Endothelial cell of umbilical vein (primary cell): Measurements from ENCODE around the gene SPDYE17. TPM values are rescaled to one million over a fixed set of nuclear protein-coding genes. Genes with fewer than 3 reads are reported as not detected.
"Not testable (repeated sequence)": the region's sequence is repeated elsewhere in the genome, so short reads cannot be mapped to it uniquely, and the experiment has no call there.

Experiments
- BruUV-seq: library from RNA; stranded (reverse); fragments of 400-500 nt; replicated peaks from 2 replicates; lab custom pipeline; 2021; lab: Mats Ljungman, UMichigan
- CTCF ChIA-PET: fragments of 300-600, 350-600 bp; sonication (Branson Sonifier 250); formaldehyde crosslinking; loops from one replicate; lab custom pipeline; 2021; ENCODE audit warnings: antibody characterized with exemption, inconsistent platforms; lab: Charles Lee
- POLR2A ChIA-PET: fragments of 300-600, 350-600 bp; sonication (Branson Sonifier 250); formaldehyde crosslinking; loops from one replicate; lab custom pipeline; 2021; ENCODE audit warnings: antibody characterized with exemption, inconsistent platforms; lab: Charles Lee
- DNase-seq: peaks from one replicate; pipeline ENCODE4 v3.0.0-alpha.2; 2011; ENCODE audit warnings: low read depth, low spot score
- FAIRE-seq: peaks from 2 replicates; lab custom pipeline; 2011; peaks lifted over from hg19 to GRCh38; lab: Jason Lieb, UNC
- H2AFZ ChIP-seq: 2 replicates; pipeline ENCODE4 v1.6.0; 2012; ENCODE audit warnings: low read depth, low read length, control low read depth, inconsistent platforms
- H3K27ac ChIP-seq: 2 replicates; pipeline ENCODE4 v1.5.1; 2011; ENCODE audit warnings: low read depth, mild to moderate bottlenecking, control low read depth, low read length, moderate library complexity; ENCODE audit not compliant: insufficient read depth
- H3K27me3 ChIP-seq, 2 experiments: 2 replicates each; pipeline versions ENCODE4 v1.6.0 to v1.6.1; 2011; ENCODE audit warnings: low read length in 2 of 2, mixed read lengths in 1 of 2; ENCODE audit not compliant: control insufficient read depth in 2 of 2, insufficient read depth in 2 of 2
- H3K36me3 ChIP-seq, 2 experiments: 2 replicates in 1 of 2; 3 replicates in 1 of 2; pipeline ENCODE4 v1.5.1; 2011; ENCODE audit warnings: low read length in 2 of 2, mild to moderate bottlenecking in 1 of 2, moderate library complexity in 1 of 2; ENCODE audit not compliant: control insufficient read depth in 2 of 2, insufficient read depth in 2 of 2; ENCODE audit errors: extremely low read depth in 1 of 2
- H3K4me1 ChIP-seq: 3 replicates; pipeline ENCODE4 v1.5.1; 2011; ENCODE audit warnings: mild to moderate bottlenecking, low read length; ENCODE audit not compliant: control insufficient read depth, insufficient read depth; ENCODE audit errors: extremely low read depth
- H3K4me2 ChIP-seq: 2 replicates; pipeline ENCODE4 v1.6.1; 2011; ENCODE audit warnings: low read length, control low read depth, mixed read lengths; ENCODE audit not compliant: insufficient read depth
- H3K4me3 ChIP-seq, 3 experiments: fragments of 200-600 bp in 1 of 3; sonication (generic), shearing (Covaris generic) in 1 of 3; replicated peaks in 1 of 3; 2 replicates each; pipeline ENCODE4 v1.5.1; 2011 to 2016; ENCODE audit warnings: control low read depth in 3 of 3, low read length in 3 of 3, mild to moderate bottlenecking in 2 of 3, inconsistent platforms in 1 of 3, low read depth in 1 of 3, moderate library complexity in 1 of 3; ENCODE audit not compliant: insufficient read depth in 1 of 3
- H3K79me2 ChIP-seq: 2 replicates; pipeline ENCODE4 v1.6.0; 2012; ENCODE audit warnings: low read length, inconsistent platforms; ENCODE audit not compliant: control insufficient read depth, insufficient read depth
- H3K9ac ChIP-seq: replicated peaks from 2 replicates; pipeline ENCODE3; 2011; ENCODE audit warnings: low read length, control low read depth; ENCODE audit not compliant: insufficient read depth; ENCODE audit errors: extremely low read depth
- H3K9me1 ChIP-seq: replicated peaks from 3 replicates; pipeline ENCODE4 v1.6.0; 2011; ENCODE audit warnings: mild to moderate bottlenecking, low read length; ENCODE audit not compliant: control insufficient read depth, insufficient read depth; ENCODE audit errors: extremely low read depth
- H3K9me3 ChIP-seq: replicated peaks from 2 replicates; pipeline ENCODE4 v1.5.1; 2012; ENCODE audit warnings: low read length, inconsistent platforms; ENCODE audit not compliant: control insufficient read depth, insufficient read depth
- H4K20me1 ChIP-seq: replicated peaks from 2 replicates; pipeline ENCODE3; 2011; ENCODE audit warnings: mild to moderate bottlenecking, low read length; ENCODE audit not compliant: control insufficient read depth, insufficient read depth; ENCODE audit errors: extremely low read depth
- dilution Hi-C: fragments of 300-500 bp; cut with MboI; formaldehyde crosslinking; loops from one replicate; pipeline ENCODE4 v1.15.0; 2019; ENCODE audit warnings: low sequenced_read_pairs; ENCODE audit not compliant: extremely low pct_ligation_motif_present
- intact Hi-C: fragments of 100-400 bp; cut with micrococcal nuclease; formaldehyde crosslinking; loops from one replicate; pipeline ENCODE4 v1.10.0; 2022
- polyA plus RNA-seq, 4 experiments: library from polyadenylated mRNA; depleted of rRNA in 3 of 4; stranded (reverse) in 3 of 4; unstranded in 1 of 4; fragments of >200 nt; gene quantifications; 2 replicates each; pipeline versions ENCODE4 v1.2.1 to v1.2.3, GENCODE V29; 2011 to 2012; ENCODE audit warnings: missing spikeins in 1 of 4
- total RNA-seq: library from RNA; stranded (reverse); gene quantifications from 2 replicates; pipeline ENCODE4 v1.2.3, GENCODE V29; 2021

The SPDYE17 gene
- total and polyA plus RNA-seq, 2 donors (not counting 3 experiments of a cell fraction or from before 2014, with no cell fraction given) = not detected

DNA sequence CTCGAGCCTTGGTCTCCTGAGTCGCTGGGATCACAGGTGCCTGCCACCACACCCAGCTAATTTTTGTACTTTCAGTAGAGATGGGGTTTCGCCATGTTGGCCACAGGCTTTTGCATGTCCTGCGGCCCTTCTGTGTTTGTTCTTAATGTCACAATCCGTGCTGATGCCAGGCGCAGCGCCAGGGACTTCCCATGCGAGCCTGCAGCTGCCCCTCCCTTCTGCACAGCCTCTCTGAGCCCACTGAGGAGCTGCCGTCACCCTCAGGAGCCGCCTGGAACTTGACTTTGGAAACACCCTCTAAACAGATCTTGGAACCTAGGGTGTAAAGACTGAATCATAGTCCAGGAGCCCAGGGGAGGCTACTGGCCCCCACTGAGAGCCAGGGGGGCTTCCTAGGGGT lies 24.2 kb downstream of the SPDYE17 start:
- H2AFZ ChIP-seq, H3K4me1 ChIP-seq, intact Hi-C loops, CTCF ChIA-PET, FAIRE-seq, H3K79me2 ChIP-seq, H3K36me3 ChIP-seq, H3K27ac ChIP-seq, H3K9ac ChIP-seq, BruUV-seq, H4K20me1 ChIP-seq, POLR2A ChIA-PET, H3K27me3 ChIP-seq, DNase-seq, H3K4me2 ChIP-seq, H3K9me1 ChIP-seq, dilution Hi-C loops, H3K4me3 ChIP-seq, H3K9me3 ChIP-seq: not testable (repeated sequence)

DNA sequence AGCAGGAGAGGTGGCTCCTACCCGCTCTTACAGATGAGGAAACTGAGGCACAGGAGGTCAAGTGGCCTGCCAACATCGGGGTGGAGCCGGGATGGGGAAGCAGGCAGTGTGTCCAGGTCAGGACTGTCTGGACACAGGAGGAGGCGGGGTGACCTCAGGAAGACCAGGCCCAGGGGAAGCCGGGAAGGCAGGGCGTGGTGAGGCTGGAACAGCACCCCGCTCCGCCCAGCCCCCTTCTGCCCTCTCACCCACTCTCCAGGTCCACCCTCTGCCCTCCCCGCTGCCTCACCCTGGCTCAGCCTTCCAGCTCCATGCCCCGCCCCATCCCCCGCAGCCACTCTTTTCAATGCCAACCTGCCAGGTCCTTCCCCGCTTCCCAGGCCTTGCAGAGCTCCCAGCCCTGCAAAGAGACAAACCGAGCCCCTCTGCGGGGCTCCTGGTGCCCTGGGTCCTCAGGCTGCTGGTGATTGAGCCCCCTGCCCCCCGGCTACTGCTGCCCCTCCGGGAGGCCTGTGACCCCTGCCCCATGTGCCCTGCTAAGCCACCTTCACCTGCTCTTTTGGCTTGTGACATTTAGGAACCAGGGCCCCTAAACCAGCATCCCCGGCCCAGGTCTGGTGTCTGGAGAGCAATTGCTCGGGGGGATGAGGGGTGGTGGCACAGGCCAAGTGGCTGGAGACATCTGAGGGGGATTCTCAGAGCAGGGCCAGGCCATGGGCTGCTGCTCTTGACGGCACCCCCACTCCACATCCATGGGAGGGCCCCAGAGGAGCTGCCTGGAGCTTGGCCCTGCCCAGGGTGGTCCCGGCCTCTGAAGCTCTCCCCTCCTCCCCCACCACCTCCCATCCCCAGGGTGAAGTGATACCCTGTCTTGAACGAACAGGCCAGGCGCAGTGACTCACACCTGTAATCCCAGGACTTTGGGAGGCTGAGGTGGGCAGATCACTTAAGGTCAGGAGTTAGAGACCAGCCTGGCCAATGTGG lies 25.7 kb downstream of the SPDYE17 start:
- FAIRE-seq, H3K9me3 ChIP-seq, dilution Hi-C loops, BruUV-seq, H2AFZ ChIP-seq, POLR2A ChIA-PET, DNase-seq, H3K9me1 ChIP-seq, H3K4me1 ChIP-seq, H3K9ac ChIP-seq, H4K20me1 ChIP-seq, H3K27me3 ChIP-seq, intact Hi-C loops, H3K79me2 ChIP-seq, H3K27ac ChIP-seq, H3K36me3 ChIP-seq, CTCF ChIA-PET, H3K4me2 ChIP-seq, H3K4me3 ChIP-seq: not testable (repeated sequence)

DNA sequence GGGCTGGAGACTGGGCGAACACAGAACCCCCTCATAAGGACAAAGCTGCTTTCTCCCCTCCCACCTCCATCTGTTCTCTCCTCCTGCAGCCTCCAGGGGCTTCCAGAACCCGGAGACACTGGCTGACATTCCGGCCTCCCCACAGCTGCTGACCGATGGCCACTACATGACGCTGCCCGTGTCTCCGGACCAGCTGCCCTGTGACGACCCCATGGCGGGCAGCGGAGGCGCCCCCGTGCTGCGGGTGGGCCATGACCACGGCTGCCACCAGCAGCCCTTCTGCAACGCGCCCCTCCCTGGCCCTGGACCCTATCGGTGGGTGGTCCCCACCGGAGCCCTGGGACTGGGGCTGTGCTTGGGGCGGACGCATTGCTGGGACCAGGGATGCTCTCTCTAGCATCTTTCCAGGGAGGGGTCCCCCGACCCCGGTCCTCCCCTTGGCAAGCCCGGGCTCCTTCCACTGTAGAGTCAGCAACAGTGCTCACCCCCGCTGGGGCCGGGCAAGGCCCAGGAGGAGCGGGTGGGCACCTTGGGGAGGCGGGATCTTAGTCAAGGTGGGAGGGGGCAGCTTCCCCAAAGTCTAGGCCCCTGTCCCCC lies 26.6 kb downstream of the SPDYE17 start:
- H3K9me1 ChIP-seq, H2AFZ ChIP-seq, H3K27ac ChIP-seq, H3K4me2 ChIP-seq, DNase-seq, H3K36me3 ChIP-seq, CTCF ChIA-PET, H3K9me3 ChIP-seq, BruUV-seq, H3K9ac ChIP-seq, dilution Hi-C loops, H3K79me2 ChIP-seq, FAIRE-seq, intact Hi-C loops, H3K4me1 ChIP-seq, POLR2A ChIA-PET, H4K20me1 ChIP-seq, H3K27me3 ChIP-seq, H3K4me3 ChIP-seq: not testable (repeated sequence)

DNA sequence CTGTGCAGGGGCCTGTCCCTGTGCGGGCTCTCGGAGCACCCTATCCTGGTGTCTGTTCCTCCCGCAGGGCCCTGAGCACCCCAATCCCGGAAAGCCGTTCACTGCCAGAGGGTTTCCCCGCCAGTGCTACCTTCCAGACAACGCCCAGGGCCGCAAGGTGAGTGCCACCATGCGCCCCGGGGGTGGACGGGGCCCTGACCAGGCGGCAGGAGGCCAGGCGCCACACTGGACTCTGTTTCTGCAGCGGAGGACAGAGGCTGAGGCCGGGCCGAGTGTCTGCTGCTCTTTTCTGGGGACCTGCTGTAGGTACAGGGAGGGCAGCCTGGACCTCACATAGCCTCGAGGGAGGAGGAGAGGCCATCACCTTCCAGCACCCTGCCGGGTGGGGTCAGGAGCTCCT lies 28.0 kb downstream of the SPDYE17 start:
- H2AFZ ChIP-seq, H3K4me2 ChIP-seq, H3K36me3 ChIP-seq, H3K79me2 ChIP-seq, H3K4me3 ChIP-seq, CTCF ChIA-PET, DNase-seq, BruUV-seq, POLR2A ChIA-PET, H3K4me1 ChIP-seq, H3K27ac ChIP-seq, dilution Hi-C loops, H3K9me1 ChIP-seq, H3K9me3 ChIP-seq, H3K9ac ChIP-seq, intact Hi-C loops, H4K20me1 ChIP-seq, FAIRE-seq, H3K27me3 ChIP-seq: not testable (repeated sequence)
